NCI-H1105 (cell line): Measurements from ENCODE around the gene CRADD.
"Not testable (repeated sequence)": the region's sequence is repeated elsewhere in the genome, so short reads cannot be mapped to it uniquely, and the experiment has no call there.

Source experiments
- DNase-seq: peaks from one replicate; lab custom pipeline; 2025; lab: John Stamatoyannopoulos, UW

Gene CRADD

DNA sequence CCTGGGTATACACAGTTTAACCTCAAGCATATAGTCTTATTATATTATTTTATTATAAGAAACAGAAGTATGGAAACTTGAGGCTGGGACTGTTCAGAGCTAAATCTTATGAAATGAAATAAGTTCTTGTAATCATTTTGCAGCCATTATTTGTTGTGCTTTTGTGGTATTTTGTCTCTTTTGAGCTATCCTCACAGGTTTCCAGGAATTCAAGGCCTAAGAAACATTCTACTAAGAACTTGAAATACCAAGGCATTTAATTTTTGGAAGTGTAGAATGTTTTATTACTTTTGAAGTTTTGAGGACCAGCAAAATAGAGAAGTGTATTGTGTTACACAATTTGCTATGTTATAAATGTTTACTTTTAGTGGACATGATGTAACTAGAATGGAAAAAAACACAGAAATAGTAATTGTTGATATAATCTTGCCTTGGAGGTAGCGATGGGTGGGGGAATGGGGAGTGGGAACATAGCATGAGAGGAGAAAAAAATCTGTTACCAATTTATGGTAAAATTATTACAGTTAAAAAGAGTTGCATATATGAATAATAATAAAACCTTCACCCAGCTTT lies 81.7 kb downstream of the CRADD start:
- no peak for DNase-seq

DNA sequence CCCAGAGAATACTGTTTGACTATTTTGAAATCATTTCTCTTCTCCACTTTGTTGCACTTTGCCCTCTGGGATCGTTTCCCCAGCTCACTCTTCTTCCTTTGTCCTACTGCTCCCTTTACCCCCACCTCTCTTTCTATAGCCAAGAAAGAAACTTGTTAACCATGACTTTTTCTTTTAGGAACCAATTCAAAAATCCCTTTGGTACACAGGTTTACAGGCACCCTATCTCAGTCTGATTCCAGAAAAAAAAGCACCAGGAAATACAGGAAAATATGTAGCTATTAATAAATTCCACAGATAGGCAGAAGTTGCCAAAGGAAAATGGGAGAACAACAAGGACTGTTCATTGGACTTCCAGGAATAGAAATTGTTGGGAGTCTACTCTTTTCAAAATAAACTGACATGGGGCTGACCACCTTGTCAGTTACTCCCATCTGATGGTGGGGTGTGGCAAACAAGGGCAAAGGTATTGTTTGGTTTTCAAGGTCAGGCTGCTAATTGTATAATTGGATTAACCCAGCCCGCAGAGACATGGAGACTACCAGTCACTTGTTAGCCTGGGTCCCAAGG lies 82.4 kb downstream of the CRADD start:
- no peak for DNase-seq

DNA sequence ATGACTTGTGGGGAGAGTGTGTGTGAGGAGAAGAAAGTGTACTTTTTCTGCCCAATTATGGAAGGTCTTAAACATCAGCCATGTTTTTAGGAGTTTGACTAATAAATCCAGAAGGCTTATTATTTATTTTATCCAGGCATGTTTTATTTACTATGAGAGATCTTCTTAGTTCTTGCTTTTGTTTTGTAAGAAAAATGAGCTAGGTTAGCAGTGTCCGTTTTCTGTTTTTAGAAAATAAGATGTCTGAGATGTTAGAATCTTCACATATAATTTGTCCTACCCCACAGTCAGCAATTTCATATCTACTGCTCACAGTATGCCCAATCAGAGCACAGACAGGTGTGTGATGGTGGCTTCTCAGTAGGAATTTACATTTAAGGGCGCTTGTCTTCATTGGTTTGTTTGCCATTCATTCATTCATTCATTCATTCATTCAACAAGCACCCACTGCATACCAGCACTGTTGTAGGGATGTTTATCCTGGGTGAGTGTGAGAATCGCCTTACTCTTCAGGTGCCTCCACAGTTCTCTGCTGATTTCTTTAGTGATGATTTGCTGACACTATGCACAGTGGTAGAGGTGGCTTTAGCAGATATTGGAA lies 83.2 kb downstream of the CRADD start:
- no peak for DNase-seq

DNA sequence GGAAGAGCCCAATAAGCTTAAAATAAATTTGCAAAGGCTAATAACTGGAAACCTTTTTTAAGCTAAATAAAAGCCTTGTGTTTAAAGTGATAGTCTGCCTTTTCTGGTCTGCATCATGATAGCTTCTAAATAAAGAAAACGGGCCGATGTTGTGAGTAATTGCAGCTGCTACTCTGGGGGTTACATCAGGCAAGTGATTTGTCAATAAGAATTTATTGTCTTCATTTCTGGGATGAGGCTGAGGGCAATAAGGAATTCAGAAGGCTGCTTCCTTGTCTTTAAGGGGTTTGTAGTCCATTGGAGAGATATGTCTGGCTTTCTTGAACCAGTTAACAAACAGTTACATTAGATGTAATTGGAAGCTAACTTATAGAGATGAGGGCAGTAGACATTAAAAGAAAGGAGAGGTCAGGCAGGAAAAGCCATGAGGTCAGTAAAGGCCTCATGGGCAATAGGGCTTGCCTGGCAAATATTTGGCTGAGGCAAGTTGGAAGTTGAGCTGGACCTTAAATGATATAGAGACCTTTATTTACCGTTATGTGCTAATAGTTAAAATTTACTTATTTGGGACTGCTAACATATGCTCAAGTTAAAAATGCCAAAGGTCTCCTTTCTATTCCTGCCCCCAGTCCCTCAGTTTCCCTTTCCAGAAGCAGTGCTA lies 85.0 kb downstream of the CRADD start:
- DNase-seq, result no peak

DNA sequence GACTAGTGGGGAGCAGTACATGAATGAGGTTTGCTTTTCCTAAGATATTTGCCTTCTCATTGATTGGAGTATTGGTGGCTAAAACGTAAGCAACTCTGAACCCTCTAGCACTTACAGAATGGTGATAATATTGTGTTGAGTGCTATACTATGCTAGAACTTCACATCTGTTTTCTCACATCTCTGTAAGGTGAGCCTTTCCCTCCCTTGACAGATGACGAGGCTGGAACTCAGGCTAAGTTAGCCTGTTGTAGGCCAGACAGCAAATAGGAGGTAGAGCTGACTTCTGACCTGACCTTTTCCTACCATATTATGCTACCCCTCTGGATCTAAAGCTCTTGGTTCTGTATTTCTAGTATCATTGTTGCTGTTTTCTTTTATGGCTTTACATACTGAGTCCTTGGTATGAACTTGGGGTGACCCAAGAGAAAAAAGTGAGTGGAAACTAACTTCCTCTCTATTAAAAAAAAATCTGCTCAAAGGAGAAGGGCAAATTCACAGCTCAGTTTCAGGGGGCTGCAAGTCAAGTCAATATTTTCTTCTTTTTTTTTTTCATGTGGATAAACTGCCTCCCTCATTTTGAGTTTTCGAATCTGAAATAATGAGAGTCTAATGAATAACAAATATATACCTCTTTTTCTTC lies 85.9 kb downstream of the CRADD start:
- no peak for DNase-seq

DNA sequence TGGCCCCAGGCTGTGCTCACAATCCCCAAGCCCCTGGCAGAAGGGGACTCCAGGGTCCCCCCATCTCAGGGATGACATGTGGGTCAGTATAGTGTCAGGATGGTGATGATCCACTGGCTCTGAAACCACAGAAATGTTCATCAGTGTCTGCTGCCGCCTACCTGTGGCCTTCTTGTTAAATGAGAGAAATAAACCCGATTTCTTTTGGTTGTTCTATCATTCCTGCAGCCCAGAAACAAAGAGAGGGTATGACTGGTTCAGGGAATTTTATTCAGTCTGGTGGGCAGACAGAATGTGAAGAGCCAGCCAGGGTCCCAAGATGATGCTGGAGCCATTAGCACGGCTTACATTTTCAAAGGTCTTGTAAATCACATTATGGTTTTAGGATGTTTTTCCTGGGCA lies 86.6 kb downstream of the CRADD start:
- no peak for DNase-seq

DNA sequence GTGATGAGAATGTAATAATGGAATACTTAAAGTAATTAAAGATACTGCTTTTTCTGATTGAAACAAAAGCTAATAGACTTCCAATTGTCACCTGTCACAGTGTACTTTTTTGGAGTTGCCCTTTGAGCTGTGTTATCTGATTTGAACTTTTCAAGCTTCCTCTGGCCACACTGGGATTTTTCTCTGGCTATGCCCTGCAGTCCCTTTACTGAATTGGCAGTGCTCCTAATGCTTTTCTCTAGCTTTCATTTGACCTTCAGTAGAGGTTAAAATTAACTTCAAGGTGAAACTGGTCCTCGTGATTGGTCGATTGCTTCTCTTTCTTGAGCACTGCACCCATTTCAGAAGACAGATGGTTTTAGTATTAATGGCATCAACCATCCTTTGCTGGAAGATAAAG lies 89.2 kb downstream of the CRADD start:
- no peak for DNase-seq

DNA sequence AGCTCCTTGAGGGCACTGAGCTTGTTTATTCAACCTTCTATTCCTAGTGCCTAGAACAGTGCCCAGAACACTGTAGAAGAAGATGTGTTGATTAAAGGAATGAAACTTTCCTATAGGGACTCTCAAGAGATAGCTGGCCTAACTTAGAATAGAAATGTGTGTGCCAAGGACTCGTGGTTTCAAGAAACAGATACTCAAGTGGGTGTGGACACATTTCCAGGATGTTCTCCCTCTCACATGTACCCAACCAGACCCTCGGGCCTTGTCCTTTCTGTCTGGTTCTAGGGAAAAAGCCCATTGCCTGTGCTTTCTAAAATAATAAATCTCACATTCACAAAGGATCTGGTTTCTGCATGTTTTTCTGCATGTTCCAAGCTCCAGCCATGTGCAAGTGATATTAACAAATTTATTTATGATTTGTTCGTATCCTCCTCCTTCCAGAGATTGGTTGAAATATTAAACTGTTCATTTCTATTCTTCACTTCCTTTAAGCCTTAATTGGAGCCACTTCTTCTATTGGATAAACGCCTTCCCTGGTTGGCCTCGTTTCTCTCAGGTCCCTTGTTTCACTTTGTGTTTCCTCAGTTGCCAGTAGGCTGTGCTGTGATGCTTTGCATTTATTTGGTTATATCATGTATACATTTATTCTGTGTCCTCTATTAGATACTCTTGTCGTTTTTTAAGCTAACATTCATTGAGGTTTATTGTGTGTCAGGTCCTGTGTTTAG lies 89.8 kb downstream of the CRADD start:
- DNase-seq, result no peak

DNA sequence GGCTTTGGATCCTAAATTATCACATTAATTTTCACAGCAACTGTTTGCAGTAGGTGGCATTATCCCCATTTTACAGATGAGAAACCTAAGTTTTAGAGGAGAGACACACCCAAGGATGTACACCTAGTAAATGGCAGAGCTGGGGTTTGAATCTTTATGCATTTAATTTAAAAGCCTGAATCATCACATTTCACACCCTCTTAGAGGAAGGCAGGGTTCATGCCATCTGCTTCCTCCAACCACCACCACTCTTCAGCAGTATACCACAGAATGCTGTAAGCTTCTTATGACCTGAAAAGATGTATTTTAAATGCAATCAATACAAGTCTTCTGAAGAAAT lies 90.3 kb downstream of the CRADD start:
- no peak for DNase-seq

DNA sequence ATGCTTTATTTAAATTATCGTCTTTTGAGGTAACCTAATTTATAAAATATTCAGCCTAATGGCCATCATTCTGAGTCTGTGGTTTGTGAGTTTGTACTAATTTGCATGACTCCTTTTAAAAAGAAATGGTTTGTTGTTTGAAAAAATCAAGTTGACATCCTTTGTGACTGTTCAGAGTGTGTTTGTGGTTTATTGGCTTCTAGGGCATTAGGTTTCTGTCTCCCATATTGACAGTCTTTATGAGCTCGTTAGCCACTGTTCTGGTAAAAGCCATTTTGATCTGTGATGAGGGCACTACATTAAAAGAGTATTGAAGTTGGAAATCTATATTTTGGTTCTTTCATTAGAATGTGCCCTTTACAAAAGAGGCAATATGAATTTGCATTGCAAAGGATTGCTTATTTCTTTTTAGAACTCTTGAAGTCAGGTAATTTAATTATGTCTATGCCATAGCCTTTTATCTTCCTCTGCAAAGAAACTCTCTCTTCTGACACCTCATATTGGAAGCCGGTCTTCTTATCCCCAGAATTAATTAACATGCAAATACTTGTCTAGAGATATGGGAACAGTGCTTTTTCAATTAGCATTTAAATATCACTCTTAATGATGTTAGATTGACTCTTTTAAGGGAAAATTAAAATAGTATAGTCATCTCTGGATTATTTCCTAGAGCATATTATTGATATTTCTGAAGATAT lies 95.0 kb downstream of the CRADD start:
- no peak for DNase-seq

DNA sequence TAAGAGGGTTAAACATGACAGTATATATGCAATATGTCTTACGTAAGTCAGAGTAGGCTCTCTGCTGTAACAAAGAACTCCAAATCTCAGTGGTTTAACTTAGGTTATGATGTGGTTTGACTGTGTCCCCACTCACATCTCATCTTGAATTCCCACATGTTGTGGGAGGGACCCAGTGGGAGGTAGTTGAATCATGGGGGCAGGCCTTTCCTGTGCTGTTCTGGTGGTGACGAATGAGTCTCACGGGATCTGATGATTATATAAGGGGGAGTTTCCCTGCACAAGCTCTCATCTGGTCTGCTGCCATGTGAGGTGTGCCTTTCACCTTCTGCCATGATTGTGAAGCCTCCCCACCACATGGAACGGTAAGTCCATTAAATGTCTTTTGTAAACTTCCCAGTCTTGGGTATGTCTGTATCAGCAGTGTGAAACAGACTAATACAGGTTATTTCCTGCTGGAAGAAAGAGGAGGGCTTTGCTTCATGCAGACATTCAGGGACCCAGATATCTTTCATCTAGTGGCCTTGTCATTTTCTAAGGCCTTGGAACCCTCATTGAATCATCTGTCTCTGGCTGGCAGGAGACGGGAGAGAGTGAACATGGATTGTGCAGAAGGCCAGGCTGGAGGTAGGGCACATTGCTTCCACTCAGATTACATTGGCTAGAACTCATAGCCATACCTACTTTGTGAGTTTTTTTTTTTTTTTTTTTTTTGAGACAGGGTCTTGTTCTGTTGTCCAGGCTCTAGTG lies 96.1 kb downstream of the CRADD start:
- DNase-seq, result no peak

DNA sequence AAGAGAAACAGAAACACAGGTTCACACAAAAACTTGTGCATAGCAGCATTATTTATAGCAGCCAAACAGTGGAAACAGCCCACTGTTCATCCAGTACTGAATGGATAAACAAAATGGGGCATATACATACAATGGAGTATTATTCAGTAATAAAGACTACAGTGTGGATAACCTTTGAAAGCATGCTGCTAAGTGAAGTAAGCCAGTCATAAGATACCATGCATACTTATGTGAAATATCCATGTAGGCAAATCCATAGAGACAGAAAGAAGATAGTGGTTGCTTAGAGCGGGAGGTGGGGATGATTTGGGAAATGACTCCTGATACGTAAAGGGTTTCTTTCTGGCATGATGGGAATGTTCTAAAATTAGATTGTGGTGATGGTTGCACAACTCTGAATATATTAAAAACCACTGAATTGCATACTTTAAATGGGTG lies 99.4 kb downstream of the CRADD start:
- no peak for DNase-seq

DNA sequence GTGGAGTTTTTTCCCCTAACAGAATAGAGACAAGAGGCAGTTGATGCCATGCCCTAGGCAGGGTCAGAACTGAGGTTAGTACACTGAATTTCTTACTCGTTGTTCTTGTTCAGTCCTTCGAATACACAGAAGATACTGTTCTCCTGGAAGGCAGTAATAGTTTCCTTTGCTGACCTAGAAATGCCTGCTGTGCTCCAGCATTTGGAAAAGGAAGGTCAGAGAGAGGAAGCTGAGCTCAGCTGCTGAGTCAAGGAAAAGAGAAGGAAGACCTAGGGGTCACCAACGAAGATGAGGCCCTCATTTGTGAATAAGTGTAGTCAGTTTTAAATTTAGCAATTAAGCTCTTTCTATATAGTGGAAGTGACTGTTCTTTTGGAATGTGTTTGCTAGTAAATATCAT lies 100.1 kb downstream of the CRADD start:
- DNase-seq, result no peak

DNA sequence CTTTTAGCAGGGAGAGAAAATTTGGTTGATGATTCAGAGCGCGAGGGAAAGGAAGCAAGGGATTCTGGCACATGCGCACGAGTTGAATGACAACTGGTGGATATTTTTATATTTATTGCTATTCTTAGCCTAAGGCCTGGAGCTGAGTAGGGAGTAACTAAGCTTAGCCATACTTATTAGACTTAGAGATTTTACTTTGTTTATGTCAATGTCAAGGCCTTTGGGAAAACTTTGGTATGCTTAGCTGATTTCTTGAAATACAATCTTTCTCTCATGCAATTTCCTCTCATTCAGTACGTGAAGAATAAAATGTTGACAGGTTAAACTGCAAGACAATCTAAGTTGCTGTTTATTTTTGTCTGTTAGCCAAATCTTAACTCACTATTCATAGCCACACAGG lies 101.1 kb downstream of the CRADD start:
- no peak for DNase-seq

DNA sequence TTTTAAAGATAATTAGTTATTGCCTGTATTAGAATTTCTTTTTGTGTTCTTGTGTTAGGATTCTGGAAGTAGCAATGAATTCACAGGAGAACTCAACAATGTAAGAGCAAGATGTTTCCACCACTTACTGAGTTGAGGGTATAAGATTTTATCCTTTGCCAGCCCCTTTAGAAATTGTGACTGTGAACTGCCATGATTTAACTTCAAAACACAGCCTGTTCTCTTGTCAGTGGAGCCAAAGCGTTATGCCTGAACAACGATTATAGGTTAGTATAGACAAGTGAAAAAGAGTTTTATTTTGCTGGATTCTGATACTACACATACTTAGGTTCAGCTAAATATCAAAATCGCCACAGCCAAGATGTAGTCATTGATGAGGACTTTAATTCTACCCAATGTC lies 101.6 kb downstream of the CRADD start:
- no peak for DNase-seq

DNA sequence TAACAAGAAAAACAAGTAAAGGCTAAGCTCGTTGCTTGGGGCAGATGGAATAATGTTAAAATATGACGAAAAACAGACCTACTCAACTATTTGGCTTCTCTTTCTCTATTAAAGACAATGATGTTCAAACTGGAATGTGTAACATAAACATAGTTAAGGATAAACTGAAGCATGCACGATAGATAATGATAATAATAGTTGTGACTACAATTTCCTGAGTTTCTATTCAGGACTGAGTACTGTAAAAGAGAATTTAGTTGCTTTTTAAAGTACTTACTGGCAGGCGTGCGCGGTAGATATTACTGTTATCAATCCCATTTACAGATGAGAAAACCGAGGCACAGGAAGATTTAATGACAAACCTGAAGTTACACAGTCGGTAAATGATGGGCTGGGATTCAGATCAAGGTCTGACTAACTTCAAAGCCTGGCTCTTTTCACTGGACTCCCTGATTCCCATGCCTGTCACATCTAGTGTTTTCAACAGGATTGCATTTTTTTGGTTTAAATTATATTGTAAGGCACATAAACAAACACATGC lies 103.0 kb downstream of the CRADD start:
- no peak for DNase-seq

DNA sequence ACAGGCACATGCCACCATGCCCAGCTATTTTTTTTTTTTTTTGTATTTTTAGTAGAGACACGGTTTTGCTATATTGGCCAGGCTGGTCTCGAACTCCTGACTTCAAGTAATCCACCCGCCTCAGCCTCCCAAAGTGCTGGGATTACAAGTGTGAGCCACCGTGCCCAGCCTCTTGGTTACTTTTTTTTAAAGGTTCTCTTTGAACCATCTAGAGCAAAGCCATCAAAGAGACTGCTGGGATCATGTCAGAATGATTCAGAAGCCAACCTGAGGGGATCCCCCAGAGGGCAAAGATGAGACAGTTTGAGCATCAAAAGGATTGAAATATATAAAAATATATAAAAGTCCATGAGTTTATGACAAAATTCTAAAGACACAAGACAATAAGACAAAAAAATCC lies 103.7 kb downstream of the CRADD start:
- DNase-seq, result not testable (repeated sequence)

DNA sequence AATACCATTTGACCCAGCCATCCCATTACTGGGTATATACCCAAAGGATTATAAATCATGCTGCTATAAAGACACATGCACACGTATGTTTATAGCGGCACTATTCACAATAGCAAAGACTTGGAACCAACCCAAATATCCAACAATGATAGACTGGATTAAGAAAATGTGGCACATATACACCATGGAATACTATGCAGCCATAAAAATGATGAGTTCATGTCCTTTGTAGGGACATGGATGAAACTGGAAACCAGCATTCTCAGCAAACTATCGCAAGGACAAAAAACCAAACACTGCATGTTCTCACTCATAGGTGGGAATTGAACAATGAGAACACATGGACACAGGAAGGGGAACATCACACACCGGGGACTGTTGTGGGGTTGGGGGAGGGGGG lies 104.8 kb downstream of the CRADD start:
- not testable (repeated sequence) for DNase-seq

DNA sequence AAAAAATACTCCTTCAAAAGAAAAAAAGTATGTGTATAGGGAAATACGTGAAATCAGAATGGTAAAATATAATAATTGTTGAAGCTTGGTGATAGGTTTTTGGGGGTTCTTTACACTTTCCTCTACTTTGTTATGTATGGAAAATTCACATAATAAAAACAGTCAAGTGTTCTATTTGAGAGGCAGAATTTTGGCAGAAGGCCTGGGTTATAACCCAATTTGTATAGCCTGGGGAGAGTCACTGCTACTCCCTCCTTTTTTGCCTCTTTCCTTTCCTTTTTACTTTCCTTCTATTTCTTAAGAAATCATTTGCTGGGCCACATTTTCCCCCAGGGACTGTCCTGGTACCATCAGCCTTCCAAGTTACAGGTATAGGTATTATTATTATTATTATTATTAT lies 105.7 kb downstream of the CRADD start:
- DNase-seq, result no peak

DNA sequence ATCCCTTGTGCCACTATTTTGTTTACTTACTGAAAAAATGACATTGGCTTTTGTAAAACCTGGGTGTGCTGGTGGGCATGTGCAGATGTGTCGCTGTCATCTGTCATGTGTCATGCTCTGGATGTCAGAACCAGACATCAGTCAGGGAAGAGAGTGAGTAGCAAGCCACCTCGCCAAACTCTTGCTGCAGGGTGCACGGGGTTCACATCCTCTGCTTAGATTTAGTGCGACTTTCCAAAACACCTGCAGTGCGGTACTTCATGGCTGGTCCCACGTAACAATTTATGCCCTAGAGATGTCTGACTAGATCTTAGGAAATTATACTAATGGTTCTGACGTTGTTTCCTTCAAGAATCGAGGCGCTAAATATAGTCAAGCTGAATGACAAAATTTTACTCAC lies 106.7 kb downstream of the CRADD start:
- DNase-seq, result no peak
